ENCODE data around the gene NGDN.

The NGDN gene

GRCh38 chr14:23444314-23444713 is 25.2 kb upstream of the NGDN start:
- H3K4me3 ChIP-seq (ENCODE audit: insufficient read depth in 1 of 2, low read depth in 1 of 2, low read length in 2 of 2), result no peak overlapping the region
- H3K79me1 ChIP-seq (replicated peaks; ENCODE audit: low read length, poor library complexity, severe bottlenecking), result no peaks in the 10 kb centered on the region
- no peak overlapping the region for H2BK12ac ChIP-seq (ENCODE audit: low read length in 2 of 2)
- peaks cover 36 to 50% of the 10 kb centered on the region in 2 experiments for H3K27me3 ChIP-seq (ENCODE audit: control insufficient read depth in 1 of 2, insufficient read depth in 1 of 2, low read length in 2 of 2)
- H3K4ac ChIP-seq (ENCODE audit: low read depth in 1 of 2, low read length in 2 of 2), result no peak overlapping the region
- H3K14ac ChIP-seq (ENCODE audit: low read length in 2 of 2), result no peak overlapping the region
- no peak for DNase-seq
- H3K23ac ChIP-seq (ENCODE audit: low read length in 2 of 2), result no peak overlapping the region
- H3K18ac ChIP-seq (ENCODE audit: low read depth in 1 of 2, low read length in 2 of 2), result no peak overlapping the region
- H3K4me2 ChIP-seq (ENCODE audit: low read length, poor library complexity, severe bottlenecking), result no peak overlapping the region
- no peak overlapping the region for H3K27ac ChIP-seq (ENCODE audit: low read length, poor library complexity, severe bottlenecking)
- no peak overlapping the region for H2AK5ac ChIP-seq (ENCODE audit: low read length, severe bottlenecking)
- H2BK15ac ChIP-seq (ENCODE audit: low read depth, poor library complexity, severe bottlenecking), result no peak overlapping the region
- H4K8ac ChIP-seq (ENCODE audit: low read length), result no peak overlapping the region
- H3K4me1 ChIP-seq (ENCODE audit: control insufficient read depth, insufficient read depth, low read depth, low read length), result no peaks in the 10 kb centered on the region
- H2AFZ ChIP-seq (ENCODE audit: low read depth, low read length), result no peak overlapping the region
- H2BK120ac ChIP-seq (ENCODE audit: low read depth, low read length), result no peak overlapping the region
- no peak overlapping the region for H2BK5ac ChIP-seq (ENCODE audit: low read depth, low read length, poor library complexity, severe bottlenecking)
- WGBS, result no CpG with 5 or more reads among the region's 1 CpG
- no peak overlapping the region for H4K91ac ChIP-seq (ENCODE audit: low read length)
- no peaks in the 10 kb centered on the region for H3K9me3 ChIP-seq (ENCODE audit: control insufficient read depth, low read length)
- no peaks in the 10 kb centered on the region for H3K36me3 ChIP-seq (ENCODE audit: control insufficient read depth in 1 of 2, insufficient read depth in 2 of 2, low read depth in 1 of 2, low read length in 2 of 2)
- no peak overlapping the region for H3K9ac ChIP-seq (ENCODE audit: low read length)

- H3K79me1 ChIP-seq (replicated peaks; ENCODE audit: low read length, poor library complexity, severe bottlenecking), result no peaks in the 10 kb centered on the region
Measured at GRCh38 chr14:23445773-23446172, 23.7 kb upstream of the NGDN start.

GRCh38 chr14:23446291-23446851 is 23.1 kb upstream of the NGDN start:
- no peak overlapping the region for H2BK15ac ChIP-seq (ENCODE audit: low read depth, poor library complexity, severe bottlenecking)
- no peak overlapping the region for H3K4me2 ChIP-seq (ENCODE audit: low read length, poor library complexity, severe bottlenecking)
- H3K4me1 ChIP-seq (ENCODE audit: control insufficient read depth, insufficient read depth, low read depth, low read length), result no peaks in the 10 kb centered on the region
- H3K36me3 ChIP-seq (ENCODE audit: control insufficient read depth in 1 of 2, insufficient read depth in 2 of 2, low read depth in 1 of 2, low read length in 2 of 2), result no peaks in the 10 kb centered on the region
- no peak overlapping the region for H3K4ac ChIP-seq (ENCODE audit: low read depth in 1 of 2, low read length in 2 of 2)
- H3K9me3 ChIP-seq (ENCODE audit: control insufficient read depth, low read length), result no peaks in the 10 kb centered on the region
- peaks cover 50 to 51% of the 10 kb centered on the region in 2 experiments for H3K27me3 ChIP-seq (ENCODE audit: control insufficient read depth in 1 of 2, insufficient read depth in 1 of 2, low read length in 2 of 2)
- H2AFZ ChIP-seq (ENCODE audit: low read depth, low read length), result no peak overlapping the region
- no peak overlapping the region for H3K18ac ChIP-seq (ENCODE audit: low read depth in 1 of 2, low read length in 2 of 2)
- H2BK120ac ChIP-seq (ENCODE audit: low read depth, low read length), result no peak overlapping the region
- H3K14ac ChIP-seq (ENCODE audit: low read length in 2 of 2), result no peak overlapping the region
- no peak overlapping the region for H3K27ac ChIP-seq (ENCODE audit: low read length, poor library complexity, severe bottlenecking)
- no peak overlapping the region for H2BK12ac ChIP-seq (ENCODE audit: low read length in 2 of 2)
- no peak for DNase-seq
- no peak overlapping the region for H4K8ac ChIP-seq (ENCODE audit: low read length)
- no peak overlapping the region for H2AK5ac ChIP-seq (ENCODE audit: low read length, severe bottlenecking)
- no peak overlapping the region for H3K4me3 ChIP-seq (ENCODE audit: insufficient read depth in 1 of 2, low read depth in 1 of 2, low read length in 2 of 2)
- no peak overlapping the region for H3K9ac ChIP-seq (ENCODE audit: low read length)
- WGBS, result 63% methylated on average over 4 of the region's 4 CpGs
- H3K79me1 ChIP-seq (replicated peaks; ENCODE audit: low read length, poor library complexity, severe bottlenecking), result no peaks in the 10 kb centered on the region
- H4K91ac ChIP-seq (ENCODE audit: low read length), result no peak overlapping the region
- H3K23ac ChIP-seq (ENCODE audit: low read length in 2 of 2), result no peak overlapping the region
- no peak overlapping the region for H2BK5ac ChIP-seq (ENCODE audit: low read depth, low read length, poor library complexity, severe bottlenecking)

More at GRCh38 chr14:23445773-23446172, 23.7 kb upstream of the NGDN start:
- Histone ChIP-seq H3K23ac (ENCODE audit: low read length in 2 of 2) (no peak overlapping the region), H3K27me3 (ENCODE audit: control insufficient read depth in 1 of 2, insufficient read depth in 1 of 2, low read length in 2 of 2) (peaks cover 46 to 54% of the 10 kb centered on the region in 2 experiments), H2AFZ (ENCODE audit: low read depth, low read length) (no peak overlapping the region), H3K9ac (ENCODE audit: low read length) (no peak overlapping the region), H3K4me2 (ENCODE audit: low read length, poor library complexity, severe bottlenecking) (no peak overlapping the region), H2AK5ac (ENCODE audit: low read length, severe bottlenecking) (no peak overlapping the region), H2BK15ac (ENCODE audit: low read depth, poor library complexity, severe bottlenecking) (no peak overlapping the region), H3K4me1 (ENCODE audit: control insufficient read depth, insufficient read depth, low read depth, low read length) (no peaks in the 10 kb centered on the region), H4K8ac (ENCODE audit: low read length) (no peak overlapping the region), H3K9me3 (ENCODE audit: control insufficient read depth, low read length) (no peaks in the 10 kb centered on the region), H3K4me3 (ENCODE audit: insufficient read depth in 1 of 2, low read depth in 1 of 2, low read length in 2 of 2) (no peak overlapping the region), H2BK120ac (ENCODE audit: low read depth, low read length) (no peak overlapping the region), H2BK12ac (ENCODE audit: low read length in 2 of 2) (no peak overlapping the region), H3K4ac (ENCODE audit: low read depth in 1 of 2, low read length in 2 of 2) (no peak overlapping the region), H4K91ac (ENCODE audit: low read length) (no peak overlapping the region), H3K14ac (ENCODE audit: low read length in 2 of 2) (no peak overlapping the region), H3K18ac (ENCODE audit: low read depth in 1 of 2, low read length in 2 of 2) (no peak overlapping the region), H3K36me3 (ENCODE audit: control insufficient read depth in 1 of 2, insufficient read depth in 2 of 2, low read depth in 1 of 2, low read length in 2 of 2) (no peaks in the 10 kb centered on the region), H2BK5ac (ENCODE audit: low read depth, low read length, poor library complexity, severe bottlenecking) (no peak overlapping the region), H3K27ac (ENCODE audit: low read length, poor library complexity, severe bottlenecking) (no peak overlapping the region)
- no peak for DNase-seq
- WGBS, result 32% methylated on average over 2 of the region's 4 CpGs

GRCh38 chr14:23447361-23448350 is 21.8 kb upstream of the NGDN start:
- no peak overlapping the region for H2AK5ac ChIP-seq (ENCODE audit: low read length, severe bottlenecking)
- peaks cover 37 to 50% of the 10 kb centered on the region in 2 experiments for H3K27me3 ChIP-seq (ENCODE audit: control insufficient read depth in 1 of 2, insufficient read depth in 1 of 2, low read length in 2 of 2)
- H3K18ac ChIP-seq (ENCODE audit: low read depth in 1 of 2, low read length in 2 of 2), result no peak overlapping the region
- H3K23ac ChIP-seq (ENCODE audit: low read length in 2 of 2), result no peak overlapping the region
- H2BK5ac ChIP-seq (ENCODE audit: low read depth, low read length, poor library complexity, severe bottlenecking), result no peak overlapping the region
- no peak overlapping the region for H2BK15ac ChIP-seq (ENCODE audit: low read depth, poor library complexity, severe bottlenecking)
- H3K27ac ChIP-seq (ENCODE audit: low read length, poor library complexity, severe bottlenecking), result no peak overlapping the region
- DNase-seq, result no peak
- no peaks in the 10 kb centered on the region for H3K36me3 ChIP-seq (ENCODE audit: control insufficient read depth in 1 of 2, insufficient read depth in 2 of 2, low read depth in 1 of 2, low read length in 2 of 2)
- no peak overlapping the region for H2BK12ac ChIP-seq (ENCODE audit: low read length in 2 of 2)
- no peak overlapping the region for H2BK120ac ChIP-seq (ENCODE audit: low read depth, low read length)
- H4K91ac ChIP-seq (ENCODE audit: low read length), result no peak overlapping the region
- no peak overlapping the region for H2AFZ ChIP-seq (ENCODE audit: low read depth, low read length)
- H3K14ac ChIP-seq (ENCODE audit: low read length in 2 of 2), result no peak overlapping the region
- H4K8ac ChIP-seq (ENCODE audit: low read length), result no peak overlapping the region
- no peak overlapping the region for H3K4ac ChIP-seq (ENCODE audit: low read depth in 1 of 2, low read length in 2 of 2)
- H3K4me3 ChIP-seq (ENCODE audit: insufficient read depth in 1 of 2, low read depth in 1 of 2, low read length in 2 of 2), result no peak overlapping the region
- H3K4me2 ChIP-seq (ENCODE audit: low read length, poor library complexity, severe bottlenecking), result no peak overlapping the region
- no peaks in the 10 kb centered on the region for H3K4me1 ChIP-seq (ENCODE audit: control insufficient read depth, insufficient read depth, low read depth, low read length)
- H3K79me1 ChIP-seq (replicated peaks; ENCODE audit: low read length, poor library complexity, severe bottlenecking), result no peaks in the 10 kb centered on the region
- H3K9me3 ChIP-seq (ENCODE audit: control insufficient read depth, low read length), result no peaks in the 10 kb centered on the region
- 81% methylated on average over 5 of the region's 7 CpGs for WGBS
- no peak overlapping the region for H3K9ac ChIP-seq (ENCODE audit: low read length)

Data from mesenchymal stem cell (in vitro differentiated cells and primary cell).